ENCODE results near the gene SP110. TPM values are rescaled to one million over a fixed set of nuclear protein-coding genes. Genes with fewer than 3 reads are reported as not detected.

SP110 gene
- total RNA-seq, 4 donors from 2014 or later = 13.3 to 61.3 (median 28.7) TPM

DNA sequence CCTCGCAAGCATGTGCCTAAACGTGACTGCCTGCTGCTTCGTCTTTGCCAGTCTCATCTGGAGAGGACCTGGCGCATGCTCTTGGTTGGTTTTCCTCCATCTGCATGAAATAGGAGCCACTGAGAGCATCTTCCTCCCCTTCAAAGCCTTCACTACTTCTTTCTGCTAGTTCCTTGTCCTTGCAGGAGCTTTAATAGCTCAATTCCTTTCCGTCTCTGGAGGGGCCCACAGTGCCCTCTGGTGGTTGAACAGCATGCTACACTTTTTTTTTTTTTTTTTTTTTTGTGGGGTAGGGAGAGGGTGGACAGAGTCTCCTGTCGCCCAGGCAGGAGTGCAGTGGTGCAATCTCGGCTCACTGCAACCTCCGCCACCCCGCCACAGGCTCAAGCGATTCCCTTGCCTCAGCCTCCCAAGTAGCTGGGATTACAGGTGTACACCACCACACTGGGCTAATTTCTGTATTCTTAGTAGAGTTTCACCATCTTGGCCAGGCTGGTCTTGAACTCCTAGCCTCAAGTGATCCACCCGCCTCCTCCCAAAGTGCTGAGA, 59.6 kb downstream of the SP110 start:
- TF ChIP-seq CTCF (IDR thresholded peaks at IDR 0.05) = peak in 1 of 3 donors; percentile 24
- ATAC-seq (ENCODE audit: low FRiP score) = no peak
- peak; percentile 39 for DNase-seq (ENCODE audit: low spot score)

DNA sequence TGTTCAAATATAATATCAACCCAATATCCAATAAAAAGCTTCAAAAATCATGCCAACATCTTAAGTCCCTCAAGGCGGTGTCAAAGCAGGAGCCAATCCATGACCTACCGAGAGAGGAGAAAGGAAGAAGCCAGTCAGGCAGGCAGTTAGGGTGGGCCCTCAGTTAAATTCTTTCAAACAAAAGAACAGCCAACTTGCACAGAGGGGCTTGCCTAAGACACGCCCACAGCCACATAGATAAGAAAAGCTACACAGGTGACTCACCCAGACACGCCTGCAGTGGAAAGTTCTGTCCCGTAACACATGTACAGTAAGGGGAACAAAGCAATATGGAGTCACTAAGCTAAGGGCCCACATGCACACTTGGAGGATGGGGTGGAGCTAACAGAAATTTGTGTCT, 61.3 kb downstream of the SP110 start:
- DNase-seq (ENCODE audit: low spot score) = no peak
- TF ChIP-seq CTCF (IDR thresholded peaks at IDR 0.05) = no peak
- no peak for ATAC-seq (ENCODE audit: low FRiP score)

GRCh38 chr2:230156782-230157699, 62.7 kb downstream of the SP110 start:
- TF ChIP-seq CTCF (IDR thresholded peaks at IDR 0.05) = no peak
- no peak for ATAC-seq (ENCODE audit: low FRiP score)
- DNase-seq (ENCODE audit: low spot score) = no peak

- DNase-seq (ENCODE audit: low spot score) (no peak), ATAC-seq (ENCODE audit: low FRiP score) (no peak)
- TF ChIP-seq CTCF (IDR thresholded peaks at IDR 0.05) = no peak
Observed at GRCh38 chr2:230155359-230155758, 64.4 kb downstream of the SP110 start.

- ATAC-seq (ENCODE audit: low FRiP score) (peak; percentile 65), DNase-seq (ENCODE audit: low spot score) (no peak)
- TF ChIP-seq CTCF (IDR thresholded peaks at IDR 0.05) = no peak
Observed at GRCh38 chr2:230153390-230153976, 66.3 kb downstream of the SP110 start.

DNA sequence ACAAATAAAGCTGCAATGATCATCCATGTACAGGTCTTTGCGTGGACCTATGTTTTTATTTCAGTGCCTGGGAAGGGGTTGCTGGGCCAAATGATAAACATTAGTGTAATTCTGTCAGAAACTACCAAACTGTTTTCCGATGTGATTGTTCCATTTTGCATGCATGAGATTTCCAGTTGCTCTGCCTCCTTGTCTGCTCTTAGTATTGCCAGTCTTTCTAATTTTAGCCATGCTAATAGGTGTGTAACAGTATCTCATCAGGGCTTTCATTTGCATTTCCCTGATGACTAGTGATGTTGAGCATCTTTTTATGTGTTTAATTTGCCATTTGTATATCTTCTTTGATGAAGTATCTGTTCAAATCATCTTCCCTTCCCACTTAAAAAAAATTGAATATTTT, 67.5 kb downstream of the SP110 start:
- no peak for DNase-seq (ENCODE audit: low spot score)
- no peak for TF ChIP-seq CTCF (IDR thresholded peaks at IDR 0.05)
- no peak for ATAC-seq (ENCODE audit: low FRiP score)
